HG03097 (cell line): Measurements from ENCODE around the gene CRYBB1.

Experiments used
- ATAC-seq: cut with Tn5 transposase; IDR thresholded peaks from one replicate; pipeline ENCODE4 v1.9.1; 2021; ENCODE audit not compliant: unreplicated experiment, low FRiP score

The CRYBB1 gene

GRCh38 chr22:26617271-26618199, at the start of gene CRYBB1:
Gene CRYBB1 (minus strand): TSS chr22:26618027. CDS start chr22:26616319, 1,708 bp downstream.
- no peak for ATAC-seq

GRCh38 chr22:26667140-26667539, 49.3 kb upstream of the CRYBB1 start:
- ATAC-seq: no peak

GRCh38 chr22:26665813-26666231, 48.0 kb upstream of the CRYBB1 start:
- no peak for ATAC-seq

- ATAC-seq: no peak
Observed at GRCh38 chr22:26663374-26663923, 45.6 kb upstream of the CRYBB1 start.

- ATAC-seq: no peak
Observed at GRCh38 chr22:26662160-26662559, 44.3 kb upstream of the CRYBB1 start.

GRCh38 chr22:26660961-26661578, 43.2 kb upstream of the CRYBB1 start:
- no peak for ATAC-seq

- no peak for ATAC-seq
Observed at GRCh38 chr22:26660356-26660755, 42.5 kb upstream of the CRYBB1 start.

GRCh38 chr22:26658671-26659478, 41.0 kb upstream of the CRYBB1 start:
- ATAC-seq: no peak

GRCh38 chr22:26658161-26658560, 40.3 kb upstream of the CRYBB1 start:
- no peak for ATAC-seq

- ATAC-seq: no peak
Observed at GRCh38 chr22:26656891-26657851, 39.3 kb upstream of the CRYBB1 start, which contains the start of gene MIAT. Gene MIAT (plus strand): TSS chr22:26657588.

- ATAC-seq: no peak
Observed at GRCh38 chr22:26651815-26652214, 34.0 kb upstream of the CRYBB1 start.

- no peak for ATAC-seq
Observed at GRCh38 chr22:26650722-26651421, 33.0 kb upstream of the CRYBB1 start.

- ATAC-seq: no peak
Observed at GRCh38 chr22:26648528-26649388, 30.9 kb upstream of the CRYBB1 start.

GRCh38 chr22:26648011-26648497, 30.2 kb upstream of the CRYBB1 start:
- ATAC-seq: no peak

GRCh38 chr22:26646158-26646557, 28.3 kb upstream of the CRYBB1 start:
- ATAC-seq: no peak

GRCh38 chr22:26643418-26644100, 25.7 kb upstream of the CRYBB1 start:
- no peak for ATAC-seq
